K562 (cell line): ENCODE results near the gene CCDC85B. TPM values are rescaled to one million over a fixed set of nuclear protein-coding genes. Genes with fewer than 3 reads are reported as not detected.

Experiments
- ARID1B ChIP-seq: fragments of 450-650 bp; IDR thresholded peaks from 2 replicates; pipeline ENCODE4 v1.6.1; 2016; ENCODE audit warnings: antibody characterized with exemption, mild to moderate bottlenecking, inconsistent platforms
- ATF7 ChIP-seq: fragments of 450-650 bp; IDR thresholded peaks from 2 replicates; pipeline ENCODE4 v1.7.1; 2014; ENCODE audit warnings: mild to moderate bottlenecking, moderate library complexity
- FOXJ3 ChIP-seq: sonication (generic); formaldehyde crosslinking; IDR thresholded peaks from 2 replicates; pipeline ENCODE4 v1.4.0; 2020; ENCODE audit warnings: mild to moderate bottlenecking, missing genetic modification reagents
- PTTG1 ChIP-seq: fragments of 450-650 bp; IDR thresholded peaks from 2 replicates; pipeline ENCODE4 v1.6.1; 2016; ENCODE audit warnings: low read depth, mild to moderate bottlenecking, missing genetic modification characterization, missing compliant biosample characterization
- SIX5 ChIP-seq, 2 experiments: IDR thresholded peaks; 2 replicates each; pipeline ENCODE4 v1.6.1; 2011; ENCODE audit warnings: low read length in 2 of 2, borderline replicate concordance in 1 of 2, low read depth in 1 of 2, mild to moderate bottlenecking in 1 of 2, moderate library complexity in 1 of 2; ENCODE audit not compliant: insufficient read depth in 1 of 2
- SMAD1 ChIP-seq: fragments of 150-350 bp; IDR thresholded peaks from 2 replicates; pipeline ENCODE4 v1.6.1; 2014; ENCODE audit warnings: low read length, low read depth; ENCODE audit not compliant: partially characterized antibody
- SNRNP70 ChIP-seq: fragments of 200-400 bp; formaldehyde crosslinking; optimal IDR thresholded peaks from 2 replicates; pipeline ENCODE3; 2017; ENCODE audit warnings: low read depth, low read length
- STAT5A ChIP-seq: IDR thresholded peaks from 2 replicates; pipeline ENCODE4 v1.6.1; 2012; ENCODE audit warnings: low read length, inconsistent platforms, borderline replicate concordance
- ZNF143 ChIP-seq: sonication (generic); formaldehyde crosslinking; IDR thresholded peaks from 2 replicates; pipeline ENCODE4 v1.9.0; 2022; ENCODE audit warnings: mild to moderate bottlenecking, missing genetic modification reagents
- ZNF217 ChIP-seq: sonication (generic); formaldehyde crosslinking; IDR thresholded peaks from 2 replicates; pipeline ENCODE4 v1.8.0; 2022; ENCODE audit warnings: mild to moderate bottlenecking, missing genetic modification reagents
- ZNF282 ChIP-seq: sonication (generic); formaldehyde crosslinking; IDR thresholded peaks from 2 replicates; pipeline ENCODE4 v1.8.1; 2023; ENCODE audit warnings: missing genetic modification reagents
- ZNF586 ChIP-seq: fragments of 450-650 bp; formaldehyde crosslinking; conservative IDR thresholded peaks from 2 replicates; pipeline ENCODE4 v1.4.0; 2020; ENCODE audit warnings: mild to moderate bottlenecking, moderate library complexity
- polyA plus RNA-seq, 8 experiments: library from polyadenylated mRNA; depleted of rRNA in 4 of 8; stranded (reverse) in 5 of 8; unstranded in 3 of 8; fragments of >200 nt; fragmentation: Nextera tagmentation in 2 of 8; fragmentation: Illumina TruSeq in 1 of 8; extraction: Ambion mirVana in 2 of 8; extraction: Trizol in 1 of 8; gene quantifications; 2 replicates each; pipeline versions ENCODE4 v1.2.1 to v1.2.3, GENCODE V29; 2011 to 2014; ENCODE audit warnings: inconsistent platforms in 1 of 8, missing spikeins in 1 of 8
- total RNA-seq, 7 experiments: library from RNA; depleted of rRNA in 6 of 7; stranded (reverse); fragments of >200 nt in 6 of 7; fragmentation: Illumina TruSeq in 2 of 7; extraction: Trizol in 2 of 7; gene quantifications; 2 replicates each; pipeline versions ENCODE4 v1.2.1 to v1.2.3, GENCODE V29; 2011 to 2021; ENCODE audit warnings: low replicate concordance in 1 of 7
- TF ChIP-seq, protein P1 (sequence below): fragments of 250-450 bp; sonication (Bioruptor Pico); IDR thresholded peaks from 2 replicates; pipeline ENCODE4 v1.4.0; 2020; ENCODE audit warnings: mild to moderate bottlenecking, moderate library complexity
- TF ChIP-seq, protein P2 (sequence below): fragments of 250-450 bp; sonication (Bioruptor Pico); IDR thresholded peaks from 2 replicates; pipeline ENCODE4 v1.8.0; 2022; ENCODE audit warnings: moderate library complexity, mild to moderate bottlenecking, inconsistent platforms
- TF ChIP-seq, protein P3 (sequence below), 2 experiments: fragments of 450-650 bp; formaldehyde crosslinking in 1 of 2; IDR thresholded peaks; 2 replicates each; pipeline versions ENCODE4 v1.4.0 to v1.6.1; 2014 to 2020; ENCODE audit warnings: mild to moderate bottlenecking in 2 of 2, borderline replicate concordance in 1 of 2, low read depth in 1 of 2
- TF ChIP-seq, protein P4 (sequence below): fragments of 450-650 bp; IDR thresholded peaks from 2 replicates; pipeline ENCODE4 v1.6.1; 2017; ENCODE audit warnings: mild to moderate bottlenecking, moderate library complexity

The CCDC85B gene
- total and polyA plus RNA-seq, 9 of the 15 experiments (the other 6 are each of a cell fraction or from before 2014, with no cell fraction given): 0.14 to 138 (median 6.2) TPM

- TF ChIP-seq, protein P1, sequence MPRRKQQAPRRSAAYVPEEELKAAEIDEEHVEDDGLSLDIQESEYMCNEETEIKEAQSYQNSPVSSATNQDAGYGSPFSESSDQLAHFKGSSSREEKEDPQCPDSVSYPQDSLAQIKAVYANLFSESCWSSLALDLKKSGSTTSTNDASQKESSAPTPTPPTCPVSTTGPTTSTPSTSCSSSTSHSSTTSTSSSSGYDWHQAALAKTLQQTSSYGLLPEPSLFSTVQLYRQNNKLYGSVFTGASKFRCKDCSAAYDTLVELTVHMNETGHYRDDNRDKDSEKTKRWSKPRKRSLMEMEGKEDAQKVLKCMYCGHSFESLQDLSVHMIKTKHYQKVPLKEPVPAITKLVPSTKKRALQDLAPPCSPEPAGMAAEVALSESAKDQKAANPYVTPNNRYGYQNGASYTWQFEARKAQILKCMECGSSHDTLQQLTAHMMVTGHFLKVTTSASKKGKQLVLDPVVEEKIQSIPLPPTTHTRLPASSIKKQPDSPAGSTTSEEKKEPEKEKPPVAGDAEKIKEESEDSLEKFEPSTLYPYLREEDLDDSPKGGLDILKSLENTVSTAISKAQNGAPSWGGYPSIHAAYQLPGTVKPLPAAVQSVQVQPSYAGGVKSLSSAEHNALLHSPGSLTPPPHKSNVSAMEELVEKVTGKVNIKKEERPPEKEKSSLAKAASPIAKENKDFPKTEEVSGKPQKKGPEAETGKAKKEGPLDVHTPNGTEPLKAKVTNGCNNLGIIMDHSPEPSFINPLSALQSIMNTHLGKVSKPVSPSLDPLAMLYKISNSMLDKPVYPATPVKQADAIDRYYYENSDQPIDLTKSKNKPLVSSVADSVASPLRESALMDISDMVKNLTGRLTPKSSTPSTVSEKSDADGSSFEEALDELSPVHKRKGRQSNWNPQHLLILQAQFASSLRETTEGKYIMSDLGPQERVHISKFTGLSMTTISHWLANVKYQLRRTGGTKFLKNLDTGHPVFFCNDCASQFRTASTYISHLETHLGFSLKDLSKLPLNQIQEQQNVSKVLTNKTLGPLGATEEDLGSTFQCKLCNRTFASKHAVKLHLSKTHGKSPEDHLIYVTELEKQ (CRISPR knock-in tag): no peak
- TF ChIP-seq, protein P2, sequence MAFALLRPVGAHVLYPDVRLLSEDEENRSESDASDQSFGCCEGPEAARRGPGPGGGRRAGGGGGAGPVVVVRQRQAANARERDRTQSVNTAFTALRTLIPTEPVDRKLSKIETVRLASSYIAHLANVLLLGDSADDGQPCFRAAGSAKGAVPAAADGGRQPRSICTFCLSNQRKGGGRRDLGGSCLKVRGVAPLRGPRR (CRISPR knock-in tag): no peak
- TF ChIP-seq FOXJ3 (CRISPR knock-in tag) (no peak), ZNF143 (CRISPR knock-in tag) (no peak), ATF7 (no peak), STAT5A (peak; percentile 40; the same call in 1 of the 2 replicates), SNRNP70 (no peak), SMAD1 (no peak), ZNF282 (CRISPR knock-in tag) (no peak), ZNF586 (CRISPR knock-in tag) (no peak), SIX5 (IDR thresholded peaks at IDR 0.05; ENCODE audit: borderline replicate concordance in 1 of 2, insufficient read depth in 1 of 2, low read depth in 1 of 2, low read length in 2 of 2) (no peak), ZNF217 (no peak), ARID1B (peak; percentile 84), PTTG1 (tag) (no peak)
- TF ChIP-seq, protein P3, sequence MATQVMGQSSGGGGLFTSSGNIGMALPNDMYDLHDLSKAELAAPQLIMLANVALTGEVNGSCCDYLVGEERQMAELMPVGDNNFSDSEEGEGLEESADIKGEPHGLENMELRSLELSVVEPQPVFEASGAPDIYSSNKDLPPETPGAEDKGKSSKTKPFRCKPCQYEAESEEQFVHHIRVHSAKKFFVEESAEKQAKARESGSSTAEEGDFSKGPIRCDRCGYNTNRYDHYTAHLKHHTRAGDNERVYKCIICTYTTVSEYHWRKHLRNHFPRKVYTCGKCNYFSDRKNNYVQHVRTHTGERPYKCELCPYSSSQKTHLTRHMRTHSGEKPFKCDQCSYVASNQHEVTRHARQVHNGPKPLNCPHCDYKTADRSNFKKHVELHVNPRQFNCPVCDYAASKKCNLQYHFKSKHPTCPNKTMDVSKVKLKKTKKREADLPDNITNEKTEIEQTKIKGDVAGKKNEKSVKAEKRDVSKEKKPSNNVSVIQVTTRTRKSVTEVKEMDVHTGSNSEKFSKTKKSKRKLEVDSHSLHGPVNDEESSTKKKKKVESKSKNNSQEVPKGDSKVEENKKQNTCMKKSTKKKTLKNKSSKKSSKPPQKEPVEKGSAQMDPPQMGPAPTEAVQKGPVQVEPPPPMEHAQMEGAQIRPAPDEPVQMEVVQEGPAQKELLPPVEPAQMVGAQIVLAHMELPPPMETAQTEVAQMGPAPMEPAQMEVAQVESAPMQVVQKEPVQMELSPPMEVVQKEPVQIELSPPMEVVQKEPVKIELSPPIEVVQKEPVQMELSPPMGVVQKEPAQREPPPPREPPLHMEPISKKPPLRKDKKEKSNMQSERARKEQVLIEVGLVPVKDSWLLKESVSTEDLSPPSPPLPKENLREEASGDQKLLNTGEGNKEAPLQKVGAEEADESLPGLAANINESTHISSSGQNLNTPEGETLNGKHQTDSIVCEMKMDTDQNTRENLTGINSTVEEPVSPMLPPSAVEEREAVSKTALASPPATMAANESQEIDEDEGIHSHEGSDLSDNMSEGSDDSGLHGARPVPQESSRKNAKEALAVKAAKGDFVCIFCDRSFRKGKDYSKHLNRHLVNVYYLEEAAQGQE (IDR thresholded peaks at IDR 0.05; ENCODE audit: borderline replicate concordance): no peak
- TF ChIP-seq, protein P3 (CRISPR knock-in tag; IDR thresholded peaks at IDR 0.05; ENCODE audit: low read depth): no peak
- TF ChIP-seq, protein P4, sequence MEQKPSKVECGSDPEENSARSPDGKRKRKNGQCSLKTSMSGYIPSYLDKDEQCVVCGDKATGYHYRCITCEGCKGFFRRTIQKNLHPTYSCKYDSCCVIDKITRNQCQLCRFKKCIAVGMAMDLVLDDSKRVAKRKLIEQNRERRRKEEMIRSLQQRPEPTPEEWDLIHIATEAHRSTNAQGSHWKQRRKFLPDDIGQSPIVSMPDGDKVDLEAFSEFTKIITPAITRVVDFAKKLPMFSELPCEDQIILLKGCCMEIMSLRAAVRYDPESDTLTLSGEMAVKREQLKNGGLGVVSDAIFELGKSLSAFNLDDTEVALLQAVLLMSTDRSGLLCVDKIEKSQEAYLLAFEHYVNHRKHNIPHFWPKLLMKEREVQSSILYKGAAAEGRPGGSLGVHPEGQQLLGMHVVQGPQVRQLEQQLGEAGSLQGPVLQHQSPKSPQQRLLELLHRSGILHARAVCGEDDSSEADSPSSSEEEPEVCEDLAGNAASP: no peak
These were observed 43.5 kb downstream of the CCDC85B start (continued) for GRCh38 chr11:65934014-65934413.
